ENCODE measurements around the gene C17orf107. TPM values are rescaled to one million over a fixed set of nuclear protein-coding genes. Genes with fewer than 3 reads are reported as not detected.

Gene C17orf107
- total RNA-seq, 1 experiment from 2014 or later, result 2.7 TPM

DNA sequence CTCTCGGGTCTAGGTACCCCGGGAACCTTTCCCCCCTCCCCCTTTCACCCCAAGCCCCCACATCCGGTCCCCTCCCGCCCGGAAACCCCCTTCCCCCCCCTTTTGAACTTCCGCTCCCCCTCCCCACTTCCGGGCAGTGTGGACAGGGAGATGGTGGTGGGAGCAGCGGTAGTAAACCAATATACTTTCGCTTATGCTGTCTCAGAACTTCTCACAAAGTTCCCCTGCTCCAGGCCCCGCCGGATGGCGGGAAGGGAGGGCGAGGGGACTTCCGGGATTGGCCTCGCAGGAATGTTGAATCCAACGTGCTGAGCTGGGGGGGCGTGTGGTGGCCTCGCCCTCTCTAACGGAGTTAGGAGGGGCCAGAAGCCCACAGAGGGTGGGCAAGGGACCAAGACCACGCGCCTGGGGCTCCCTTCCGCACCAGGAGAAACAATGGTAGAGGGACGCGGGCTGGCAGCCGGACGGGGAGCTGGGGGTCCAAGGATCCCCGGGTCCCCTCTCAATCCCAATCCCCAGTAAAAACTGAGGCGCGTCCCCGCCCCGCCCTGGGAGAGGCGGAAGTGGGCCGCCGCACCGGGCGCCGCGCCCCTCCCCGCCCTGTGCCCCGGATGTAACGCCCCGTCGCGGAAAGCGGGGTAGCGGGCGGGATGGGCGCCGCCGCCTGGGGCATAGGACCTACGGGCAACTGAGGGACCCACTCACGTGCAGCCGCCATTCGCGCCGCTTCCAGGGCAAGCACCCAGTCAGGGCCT lies 48.3 kb downstream of the C17orf107 start:
- no peaks in the 10 kb centered on the region for H3K27me3 ChIP-seq (replicated peaks; ENCODE audit: insufficient read depth, low read depth, low read length, poor library complexity)
- H3K4me3 ChIP-seq (ENCODE audit: low read depth, low read length, poor library complexity, severe bottlenecking), result peak overlapping the region; percentile 100
- peak overlapping the region; percentile 99 for H3K27ac ChIP-seq (ENCODE audit: low read depth, low read length, poor library complexity, severe bottlenecking)
- H3K4me1 ChIP-seq (ENCODE audit: insufficient read depth, low read length, poor library complexity, severe bottlenecking), result peaks cover 36% of the 10 kb centered on the region
- intact Hi-C loops (cut with micrococcal nuclease; ENCODE audit: unreplicated experiment), result loop anchor here (2.0 kb wide), 1 partner anchor 19 kb away; the partner anchor contains the start of gene SPAG7
- no peaks in the 10 kb centered on the region for H3K9me3 ChIP-seq (ENCODE audit: low read depth, low read length, poor library complexity, severe bottlenecking)
- ChIA-PET POLR2A (ENCODE audit: low non-redundant PET) (no interaction called here), CTCF (interaction anchor here (0.5 to 1.0 kb wide), 2 partner anchors 7 to 114 kb away, joined by 3 to 4 read pairs; partner anchors contain the start of gene RNF167)
- peaks cover 41% of the 10 kb centered on the region for H3K36me3 ChIP-seq (ENCODE audit: insufficient read depth, low read length, poor library complexity, severe bottlenecking)
- DNase-seq (ENCODE audit: low spot score), result peak; percentile 79
- BruUV-seq (replicated peaks), result no TSS peak
- TF ChIP-seq, protein P1, sequence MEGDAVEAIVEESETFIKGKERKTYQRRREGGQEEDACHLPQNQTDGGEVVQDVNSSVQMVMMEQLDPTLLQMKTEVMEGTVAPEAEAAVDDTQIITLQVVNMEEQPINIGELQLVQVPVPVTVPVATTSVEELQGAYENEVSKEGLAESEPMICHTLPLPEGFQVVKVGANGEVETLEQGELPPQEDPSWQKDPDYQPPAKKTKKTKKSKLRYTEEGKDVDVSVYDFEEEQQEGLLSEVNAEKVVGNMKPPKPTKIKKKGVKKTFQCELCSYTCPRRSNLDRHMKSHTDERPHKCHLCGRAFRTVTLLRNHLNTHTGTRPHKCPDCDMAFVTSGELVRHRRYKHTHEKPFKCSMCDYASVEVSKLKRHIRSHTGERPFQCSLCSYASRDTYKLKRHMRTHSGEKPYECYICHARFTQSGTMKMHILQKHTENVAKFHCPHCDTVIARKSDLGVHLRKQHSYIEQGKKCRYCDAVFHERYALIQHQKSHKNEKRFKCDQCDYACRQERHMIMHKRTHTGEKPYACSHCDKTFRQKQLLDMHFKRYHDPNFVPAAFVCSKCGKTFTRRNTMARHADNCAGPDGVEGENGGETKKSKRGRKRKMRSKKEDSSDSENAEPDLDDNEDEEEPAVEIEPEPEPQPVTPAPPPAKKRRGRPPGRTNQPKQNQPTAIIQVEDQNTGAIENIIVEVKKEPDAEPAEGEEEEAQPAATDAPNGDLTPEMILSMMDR (conservative IDR thresholded peaks at IDR 0.05; ENCODE audit: low read depth, low read length), result no peak
- TF ChIP-seq EZH2 (IDR thresholded peaks at IDR 0.05; ENCODE audit: borderline replicate concordance, low read depth, low read length, poor library complexity, severe bottlenecking), result no peak

DNA sequence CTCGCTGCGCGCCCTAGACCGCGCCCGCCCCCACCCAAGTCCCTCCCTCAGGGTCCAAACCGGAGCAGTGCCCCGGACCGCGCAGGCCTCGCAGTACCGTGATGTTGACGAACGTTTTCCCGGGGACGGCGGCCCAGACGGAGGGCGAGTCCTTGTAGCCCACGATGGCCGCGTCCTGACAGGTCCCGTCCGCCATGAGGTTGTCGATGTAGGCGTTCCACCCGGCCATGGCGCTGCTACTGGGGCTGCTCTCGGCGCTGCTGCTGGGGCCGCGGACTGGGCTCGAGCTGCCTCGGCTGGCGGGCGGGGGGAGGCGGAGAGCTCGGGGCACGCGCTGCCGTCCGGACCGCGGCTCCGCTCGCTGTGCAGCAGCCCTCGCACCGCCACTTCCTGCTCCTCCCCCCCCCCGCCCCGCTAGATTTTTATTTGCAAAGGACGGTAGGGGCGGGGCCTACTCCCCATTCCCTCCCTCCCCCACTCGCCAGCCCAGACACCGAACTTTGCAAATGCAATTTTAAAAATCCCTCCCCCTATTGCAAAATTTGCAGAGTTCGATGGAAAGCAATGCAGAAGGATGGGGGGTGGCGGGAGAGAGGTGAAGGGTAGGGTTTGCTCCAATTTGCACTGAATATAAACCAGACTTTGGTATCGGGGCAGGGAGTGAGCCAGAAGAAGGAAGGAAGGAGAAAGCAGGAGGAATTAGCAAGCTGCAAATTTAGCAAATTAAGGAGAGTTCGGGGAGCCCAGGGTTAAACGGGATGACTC lies 49.0 kb downstream of the C17orf107 start, which contains the start of gene PFN1:
Gene PFN1, minus strand, starts transcription at position 365 of the 765 bp plus-strand sequence. Its CDS starts 136 bp downstream, at position 229.
- ChIA-PET POLR2A (ENCODE audit: low non-redundant PET) (interaction anchor here (0.6 kb wide), 1 partner anchor 111 kb away, joined by 3 read pairs; no protein-coding TSS in a partner anchor), CTCF (interaction anchor here (0.5 to 1.0 kb wide), 2 partner anchors 8 to 527 kb away, joined by 4 to 6 read pairs; partner anchors contain the start of gene RNF167)
- TF ChIP-seq EZH2 (IDR thresholded peaks at IDR 0.05; ENCODE audit: borderline replicate concordance, low read depth, low read length, poor library complexity, severe bottlenecking), result no peak
- TF ChIP-seq, protein P1 (conservative IDR thresholded peaks at IDR 0.05; ENCODE audit: low read depth, low read length), result no peak
- BruUV-seq (replicated peaks), result no TSS peak
- H3K27ac ChIP-seq (ENCODE audit: low read depth, low read length, poor library complexity, severe bottlenecking), result peak within 1 kb of the TSS; percentile 99
- peaks cover 36% of the 10 kb centered on the region for H3K4me1 ChIP-seq (ENCODE audit: insufficient read depth, low read length, poor library complexity, severe bottlenecking)
- DNase-seq (ENCODE audit: low spot score), result peak; percentile 98
- H3K36me3 ChIP-seq (ENCODE audit: insufficient read depth, low read length, poor library complexity, severe bottlenecking), result peaks cover 36% of the 10 kb centered on the region
- no peaks in the 10 kb centered on the region for H3K27me3 ChIP-seq (replicated peaks; ENCODE audit: insufficient read depth, low read depth, low read length, poor library complexity)
- H3K9me3 ChIP-seq (ENCODE audit: low read depth, low read length, poor library complexity, severe bottlenecking), result no peaks in the 10 kb centered on the region
- H3K4me3 ChIP-seq (ENCODE audit: low read depth, low read length, poor library complexity, severe bottlenecking), result peak within 1 kb of the TSS; percentile 100
- intact Hi-C loops (cut with micrococcal nuclease; ENCODE audit: unreplicated experiment), result loop anchor here (2.0 kb wide), 1 partner anchor 18 kb away; the partner anchor contains the start of gene SPAG7

DNA sequence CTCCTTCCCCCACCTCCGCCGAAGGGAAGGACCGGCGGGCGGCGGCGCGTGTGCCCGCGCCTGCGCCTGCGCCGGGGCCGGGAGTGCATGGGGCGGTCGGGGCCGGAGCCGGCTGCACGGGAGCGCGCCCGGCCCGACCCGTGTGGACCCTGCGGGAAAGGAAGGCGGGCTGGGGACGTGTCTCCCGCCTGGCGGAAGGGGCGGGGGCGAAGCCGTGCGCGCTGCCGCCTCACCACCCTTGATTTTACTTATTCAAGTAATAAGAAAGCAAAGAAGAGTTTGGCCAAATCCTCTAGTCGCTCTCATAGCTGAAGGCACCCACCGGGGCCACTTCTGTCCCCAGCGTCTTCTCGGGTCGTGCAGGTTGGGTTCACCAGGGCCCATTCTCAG lies 49.6 kb downstream of the C17orf107 start:
- H3K27ac ChIP-seq (ENCODE audit: low read depth, low read length, poor library complexity, severe bottlenecking), result peak overlapping the region; percentile 99
- BruUV-seq (replicated peaks), result no TSS peak
- ChIA-PET POLR2A (ENCODE audit: low non-redundant PET) (interaction anchor here (0.6 kb wide), 1 partner anchor 110 kb away, joined by 3 read pairs; no protein-coding TSS in a partner anchor), CTCF (interaction anchor here (0.5 to 1.0 kb wide), 2 partner anchors 9 to 528 kb away, joined by 4 to 6 read pairs; partner anchors contain the start of gene RNF167)
- no peaks in the 10 kb centered on the region for H3K27me3 ChIP-seq (replicated peaks; ENCODE audit: insufficient read depth, low read depth, low read length, poor library complexity)
- intact Hi-C loops (cut with micrococcal nuclease; ENCODE audit: unreplicated experiment), result loop anchor here (2.0 kb wide), 1 partner anchor 18 kb away; the partner anchor contains the start of gene SPAG7
- peak overlapping the region; percentile 100 for H3K4me3 ChIP-seq (ENCODE audit: low read depth, low read length, poor library complexity, severe bottlenecking)
- H3K36me3 ChIP-seq (ENCODE audit: insufficient read depth, low read length, poor library complexity, severe bottlenecking), result peaks cover 30% of the 10 kb centered on the region
- no peak for TF ChIP-seq EZH2 (IDR thresholded peaks at IDR 0.05; ENCODE audit: borderline replicate concordance, low read depth, low read length, poor library complexity, severe bottlenecking)
- TF ChIP-seq, protein P1 (conservative IDR thresholded peaks at IDR 0.05; ENCODE audit: low read depth, low read length), result no peak
- H3K9me3 ChIP-seq (ENCODE audit: low read depth, low read length, poor library complexity, severe bottlenecking), result no peaks in the 10 kb centered on the region
- peaks cover 36% of the 10 kb centered on the region for H3K4me1 ChIP-seq (ENCODE audit: insufficient read depth, low read length, poor library complexity, severe bottlenecking)
- peak; percentile 93 for DNase-seq (ENCODE audit: low spot score)
